HEK293 (cell line): ENCODE results near the gene UBQLN1.

Experiments
- BCL11B ChIP-seq: fragments of 450-650 bp; formaldehyde crosslinking; IDR thresholded peaks from 2 replicates; pipeline ENCODE4 v1.5.1; 2016; ENCODE audit warnings: low read depth, missing biosample characterization, missing genetic modification characterization
- IKZF3 ChIP-seq: fragments of 450-650 bp; IDR thresholded peaks from 2 replicates; pipeline ENCODE4 v1.5.0; 2018; ENCODE audit warnings: missing biosample characterization, mild to moderate bottlenecking, missing genetic modification characterization, moderate library complexity
- KLF7 ChIP-seq: fragments of 450-650 bp; formaldehyde crosslinking; IDR thresholded peaks from 2 replicates; pipeline ENCODE4 v1.5.1; 2016; ENCODE audit warnings: missing biosample characterization, missing genetic modification characterization, borderline replicate concordance
- SETDB1 ChIP-seq: IDR thresholded peaks from one replicate; pipeline ENCODE4 v1.6.1; 2017; ENCODE audit warnings: mild to moderate bottlenecking, low read length, moderate library complexity, mixed read lengths; ENCODE audit not compliant: insufficient read length
- TCF7L2 ChIP-seq: IDR thresholded peaks from 2 replicates; pipeline ENCODE4 v1.6.1; 2011; ENCODE audit warnings: low read depth, mild to moderate bottlenecking, inconsistent platforms, low read length, moderate library complexity, borderline replicate concordance
- TRIM28 ChIP-seq: IDR thresholded peaks from 2 replicates; pipeline ENCODE4 v1.6.1; 2011; ENCODE audit warnings: low read length, control low read depth, borderline replicate concordance
- WT1 ChIP-seq: fragments of 450-650 bp; formaldehyde crosslinking; IDR thresholded peaks from 2 replicates; pipeline ENCODE4 v1.5.1; 2016; ENCODE audit warnings: missing biosample characterization, missing genetic modification characterization
- ZBTB21 ChIP-seq: fragments of 450-650 bp; formaldehyde crosslinking; IDR thresholded peaks from 2 replicates; pipeline ENCODE4 v1.5.1; 2017; ENCODE audit warnings: missing biosample characterization, missing genetic modification characterization
- ZNF112 ChIP-seq: fragments of 450-650 bp; formaldehyde crosslinking; IDR thresholded peaks from 2 replicates; pipeline ENCODE4 v1.5.0; 2017; ENCODE audit warnings: missing biosample characterization, missing genetic modification characterization
- ZNF138 ChIP-seq: fragments of 450-650 bp; formaldehyde crosslinking; IDR thresholded peaks from 2 replicates; pipeline ENCODE4 v1.5.1; 2016; ENCODE audit warnings: missing biosample characterization, missing genetic modification characterization, borderline replicate concordance
- ZNF16 ChIP-seq: fragments of 450-650 bp; formaldehyde crosslinking; IDR thresholded peaks from 2 replicates; pipeline ENCODE4 v1.5.1; 2016; ENCODE audit warnings: low read depth, missing biosample characterization, missing genetic modification characterization
- ZNF169 ChIP-seq: fragments of 450-650 bp; formaldehyde crosslinking; IDR thresholded peaks from 2 replicates; pipeline ENCODE4 v1.5.1; 2016; ENCODE audit warnings: missing biosample characterization, missing genetic modification characterization
- ZNF174 ChIP-seq: fragments of 450-650 bp; formaldehyde crosslinking; IDR thresholded peaks from 2 replicates; pipeline ENCODE4 v1.5.0; 2017; ENCODE audit warnings: missing biosample characterization, mild to moderate bottlenecking, missing genetic modification characterization
- ZNF223 ChIP-seq: fragments of 450-650 bp; formaldehyde crosslinking; IDR thresholded peaks from 2 replicates; pipeline ENCODE4 v1.5.1; 2016; ENCODE audit warnings: missing biosample characterization, missing genetic modification characterization
- ZNF239 ChIP-seq: fragments of 450-650 bp; formaldehyde crosslinking; IDR thresholded peaks from 2 replicates; pipeline ENCODE4 v1.5.1; 2016; ENCODE audit warnings: missing biosample characterization, missing genetic modification characterization
- ZNF274 ChIP-seq, 2 experiments: fragments of 200-500 bp in 1 of 2; fragments of 450-650 bp in 1 of 2; sonication (Bioruptor generic) in 1 of 2; formaldehyde crosslinking in 1 of 2; IDR thresholded peaks; 2 replicates each; pipeline versions ENCODE4 v1.5.1 to v1.6.1; 2014 to 2016; ENCODE audit warnings: borderline replicate concordance in 1 of 2, inconsistent platforms in 1 of 2, low read length in 1 of 2, missing biosample characterization in 1 of 2, missing genetic modification characterization in 1 of 2
- ZNF292 ChIP-seq: fragments of 450-650 bp; formaldehyde crosslinking; IDR thresholded peaks from 2 replicates; pipeline ENCODE4 v1.5.1; 2016; ENCODE audit warnings: low read depth, missing biosample characterization, missing genetic modification characterization, borderline replicate concordance
- ZNF350 ChIP-seq: fragments of 450-650 bp; formaldehyde crosslinking; IDR thresholded peaks from 2 replicates; pipeline ENCODE4 v1.5.0; 2017; ENCODE audit warnings: missing biosample characterization, mild to moderate bottlenecking, missing genetic modification characterization
- ZNF416 ChIP-seq: fragments of 450-650 bp; formaldehyde crosslinking; IDR thresholded peaks from 2 replicates; pipeline ENCODE4 v1.5.1; 2016; ENCODE audit warnings: missing biosample characterization, missing genetic modification characterization
- ZNF501 ChIP-seq: fragments of 450-650 bp; formaldehyde crosslinking; IDR thresholded peaks from 2 replicates; pipeline ENCODE4 v1.5.1; 2016; ENCODE audit warnings: missing biosample characterization, missing genetic modification characterization
- ZNF510 ChIP-seq: fragments of 450-650 bp; formaldehyde crosslinking; IDR thresholded peaks from 2 replicates; pipeline ENCODE4 v1.5.1; 2018; ENCODE audit warnings: mild to moderate bottlenecking, missing genetic modification characterization, missing biosample characterization; ENCODE audit not compliant: insufficient replicate concordance
- ZNF544 ChIP-seq: fragments of 450-650 bp; formaldehyde crosslinking; IDR thresholded peaks from 2 replicates; pipeline ENCODE4 v1.5.0; 2017; ENCODE audit warnings: missing biosample characterization, missing genetic modification characterization
- ZNF549 ChIP-seq: fragments of 450-650 bp; IDR thresholded peaks from 2 replicates; pipeline ENCODE4 v1.5.1; 2018; ENCODE audit warnings: missing biosample characterization, missing genetic modification characterization, mild to moderate bottlenecking, inconsistent platforms, moderate library complexity
- ZNF596 ChIP-seq: fragments of 450-650 bp; IDR thresholded peaks from 2 replicates; pipeline ENCODE4 v1.5.0; 2018; ENCODE audit warnings: missing biosample characterization, mild to moderate bottlenecking, missing genetic modification characterization, moderate library complexity
- ZNF600 ChIP-seq: fragments of 450-650 bp; formaldehyde crosslinking; IDR thresholded peaks from 2 replicates; pipeline ENCODE4 v1.5.1; 2016; ENCODE audit warnings: missing biosample characterization, missing genetic modification characterization
- ZNF677 ChIP-seq: fragments of 450-650 bp; IDR thresholded peaks from 2 replicates; pipeline ENCODE4 v1.5.0; 2018; ENCODE audit warnings: missing biosample characterization, mild to moderate bottlenecking, missing genetic modification characterization, moderate library complexity
- ZNF76 ChIP-seq: fragments of 450-650 bp; formaldehyde crosslinking; IDR thresholded peaks from 2 replicates; pipeline ENCODE4; 2016; ENCODE audit warnings: low read depth, missing biosample characterization, missing genetic modification characterization, borderline replicate concordance
- ZNF791 ChIP-seq: fragments of 450-650 bp; formaldehyde crosslinking; IDR thresholded peaks from 2 replicates; pipeline ENCODE4 v1.5.1; 2016; ENCODE audit warnings: missing biosample characterization, missing genetic modification characterization
- ZNF843 ChIP-seq: fragments of 450-650 bp; formaldehyde crosslinking; IDR thresholded peaks from 2 replicates; pipeline ENCODE4 v1.5.1; 2016; ENCODE audit warnings: missing biosample characterization, missing genetic modification characterization
- ZSCAN16 ChIP-seq: fragments of 450-650 bp; formaldehyde crosslinking; IDR thresholded peaks from 2 replicates; pipeline ENCODE4 v1.5.1; 2016; ENCODE audit warnings: missing biosample characterization, missing genetic modification characterization
- ZSCAN23 ChIP-seq: fragments of 450-650 bp; formaldehyde crosslinking; IDR thresholded peaks from 2 replicates; pipeline ENCODE4 v1.5.1; 2016; ENCODE audit warnings: missing biosample characterization, missing genetic modification characterization
- TF ChIP-seq, protein P1 (sequence below): fragments of 450-650 bp; formaldehyde crosslinking; IDR thresholded peaks from 2 replicates; pipeline ENCODE4 v1.5.1; 2016; ENCODE audit warnings: missing biosample characterization, missing genetic modification characterization, low read depth
- TF ChIP-seq, protein P2 (sequence below): fragments of 450-650 bp; formaldehyde crosslinking; IDR thresholded peaks from 2 replicates; pipeline ENCODE4 v1.5.1; 2017; ENCODE audit warnings: missing biosample characterization, missing genetic modification characterization
- TF ChIP-seq, protein P3 (sequence below): fragments of 450-650 bp; formaldehyde crosslinking; conservative IDR thresholded peaks from 2 replicates; pipeline ENCODE4 v1.5.1; 2016; ENCODE audit warnings: low read depth, missing biosample characterization, missing genetic modification characterization

UBQLN1 gene

GRCh38 chr9:83707768-83708514, at the start of gene UBQLN1 (continued):
- no peak for TF ChIP-seq ZNF274 (IDR thresholded peaks at IDR 0.05; ENCODE audit: low read length)
- no peak for TF ChIP-seq ZNF274 (tag by site-specific recombination; IDR thresholded peaks at IDR 0.05; ENCODE audit: borderline replicate concordance)
- peak; percentile 5; the same call in 1 of the 2 replicates for TF ChIP-seq WT1 (tag by site-specific recombination)
- TF ChIP-seq ZNF350 (tag by site-specific recombination) = no peak
- TF ChIP-seq TRIM28 = 0 out of 2 replicates have a peak, but pooled peaks have one; percentile 8
- TF ChIP-seq, protein P1, sequence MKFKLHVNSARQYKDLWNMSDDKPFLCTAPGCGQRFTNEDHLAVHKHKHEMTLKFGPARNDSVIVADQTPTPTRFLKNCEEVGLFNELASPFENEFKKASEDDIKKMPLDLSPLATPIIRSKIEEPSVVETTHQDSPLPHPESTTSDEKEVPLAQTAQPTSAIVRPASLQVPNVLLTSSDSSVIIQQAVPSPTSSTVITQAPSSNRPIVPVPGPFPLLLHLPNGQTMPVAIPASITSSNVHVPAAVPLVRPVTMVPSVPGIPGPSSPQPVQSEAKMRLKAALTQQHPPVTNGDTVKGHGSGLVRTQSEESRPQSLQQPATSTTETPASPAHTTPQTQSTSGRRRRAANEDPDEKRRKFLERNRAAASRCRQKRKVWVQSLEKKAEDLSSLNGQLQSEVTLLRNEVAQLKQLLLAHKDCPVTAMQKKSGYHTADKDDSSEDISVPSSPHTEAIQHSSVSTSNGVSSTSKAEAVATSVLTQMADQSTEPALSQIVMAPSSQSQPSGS = peak; percentile 98
- peak; percentile 67 for TF ChIP-seq ZNF501 (tag by site-specific recombination)
- TF ChIP-seq SETDB1 = no peak
- no peak for TF ChIP-seq IKZF3 (tag by site-specific recombination)
- TF ChIP-seq TCF7L2 = no peak
- 0 out of 2 replicates have a peak, but pooled peaks have one; percentile 47 for TF ChIP-seq ZNF843 (tag by site-specific recombination)
- TF ChIP-seq, protein P2, sequence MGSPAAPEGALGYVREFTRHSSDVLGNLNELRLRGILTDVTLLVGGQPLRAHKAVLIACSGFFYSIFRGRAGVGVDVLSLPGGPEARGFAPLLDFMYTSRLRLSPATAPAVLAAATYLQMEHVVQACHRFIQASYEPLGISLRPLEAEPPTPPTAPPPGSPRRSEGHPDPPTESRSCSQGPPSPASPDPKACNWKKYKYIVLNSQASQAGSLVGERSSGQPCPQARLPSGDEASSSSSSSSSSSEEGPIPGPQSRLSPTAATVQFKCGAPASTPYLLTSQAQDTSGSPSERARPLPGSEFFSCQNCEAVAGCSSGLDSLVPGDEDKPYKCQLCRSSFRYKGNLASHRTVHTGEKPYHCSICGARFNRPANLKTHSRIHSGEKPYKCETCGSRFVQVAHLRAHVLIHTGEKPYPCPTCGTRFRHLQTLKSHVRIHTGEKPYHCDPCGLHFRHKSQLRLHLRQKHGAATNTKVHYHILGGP (tag by site-specific recombination) = peak; percentile 100
- TF ChIP-seq ZNF16 (tag by site-specific recombination) = no peak
- TF ChIP-seq ZNF544 = no peak
- no peak for TF ChIP-seq ZNF791 (tag by site-specific recombination)
- TF ChIP-seq ZNF138 (tag by site-specific recombination) = no peak
- TF ChIP-seq BCL11B (tag by site-specific recombination) = no peak
- TF ChIP-seq ZNF76 (tag by site-specific recombination) = peak; percentile 97
- no peak for TF ChIP-seq ZNF174 (tag by site-specific recombination)
- TF ChIP-seq ZNF600 (tag by site-specific recombination) = peak; percentile 97
- no peak for TF ChIP-seq ZNF510 (tag by site-specific recombination)
- TF ChIP-seq ZSCAN23 = no peak
- TF ChIP-seq, protein P3, sequence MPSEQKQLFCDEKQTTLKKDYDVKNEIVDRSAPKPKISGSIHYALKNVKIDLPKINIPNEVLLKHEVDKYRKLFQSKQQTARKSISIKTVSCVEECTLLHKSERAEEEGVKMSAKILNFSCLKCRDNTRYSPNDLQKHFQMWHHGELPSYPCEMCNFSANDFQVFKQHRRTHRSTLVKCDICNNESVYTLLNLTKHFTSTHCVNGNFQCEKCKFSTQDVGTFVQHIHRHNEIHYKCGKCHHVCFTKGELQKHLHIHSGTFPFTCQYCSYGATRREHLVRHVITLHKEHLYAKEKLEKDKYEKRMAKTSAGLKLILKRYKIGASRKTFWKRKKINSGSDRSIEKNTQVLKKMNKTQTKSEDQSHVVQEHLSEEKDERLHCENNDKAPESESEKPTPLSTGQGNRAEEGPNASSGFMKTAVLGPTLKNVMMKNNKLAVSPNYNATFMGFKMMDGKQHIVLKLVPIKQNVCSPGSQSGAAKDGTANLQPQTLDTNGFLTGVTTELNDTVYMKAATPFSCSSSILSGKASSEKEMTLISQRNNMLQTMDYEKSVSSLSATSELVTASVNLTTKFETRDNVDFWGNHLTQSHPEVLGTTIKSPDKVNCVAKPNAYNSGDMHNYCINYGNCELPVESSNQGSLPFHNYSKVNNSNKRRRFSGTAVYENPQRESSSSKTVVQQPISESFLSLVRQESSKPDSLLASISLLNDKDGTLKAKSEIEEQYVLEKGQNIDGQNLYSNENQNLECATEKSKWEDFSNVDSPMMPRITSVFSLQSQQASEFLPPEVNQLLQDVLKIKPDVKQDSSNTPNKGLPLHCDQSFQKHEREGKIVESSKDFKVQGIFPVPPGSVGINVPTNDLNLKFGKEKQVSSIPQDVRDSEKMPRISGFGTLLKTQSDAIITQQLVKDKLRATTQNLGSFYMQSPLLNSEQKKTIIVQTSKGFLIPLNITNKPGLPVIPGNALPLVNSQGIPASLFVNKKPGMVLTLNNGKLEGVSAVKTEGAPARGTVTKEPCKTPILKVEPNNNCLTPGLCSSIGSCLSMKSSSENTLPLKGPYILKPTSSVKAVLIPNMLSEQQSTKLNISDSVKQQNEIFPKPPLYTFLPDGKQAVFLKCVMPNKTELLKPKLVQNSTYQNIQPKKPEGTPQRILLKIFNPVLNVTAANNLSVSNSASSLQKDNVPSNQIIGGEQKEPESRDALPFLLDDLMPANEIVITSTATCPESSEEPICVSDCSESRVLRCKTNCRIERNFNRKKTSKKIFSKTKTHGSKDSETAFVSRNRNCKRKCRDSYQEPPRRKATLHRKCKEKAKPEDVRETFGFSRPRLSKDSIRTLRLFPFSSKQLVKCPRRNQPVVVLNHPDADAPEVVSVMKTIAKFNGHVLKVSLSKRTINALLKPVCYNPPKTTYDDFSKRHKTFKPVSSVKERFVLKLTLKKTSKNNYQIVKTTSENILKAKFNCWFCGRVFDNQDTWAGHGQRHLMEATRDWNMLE (tag by site-specific recombination) = peak; percentile 60; the same call in 1 of the 2 replicates
- no peak for TF ChIP-seq KLF7
- TF ChIP-seq ZNF239 (tag by site-specific recombination) = no peak
- no peak for TF ChIP-seq ZNF416 (tag by site-specific recombination)
- no peak for TF ChIP-seq ZNF223 (tag by site-specific recombination)
- no peak for TF ChIP-seq ZNF677
- no peak for TF ChIP-seq ZNF169 (tag by site-specific recombination)
- no peak for TF ChIP-seq ZNF596 (tag by site-specific recombination)
- no peak for TF ChIP-seq ZNF549 (tag by site-specific recombination)
- TF ChIP-seq ZNF292 (tag by site-specific recombination) = no peak
- peak; percentile 19; the same call in 1 of the 2 replicates for TF ChIP-seq ZSCAN16 (tag by site-specific recombination)
- TF ChIP-seq ZBTB21 (tag by site-specific recombination) = peak; percentile 73
- no peak for TF ChIP-seq ZNF112 (tag by site-specific recombination)
